ENCODE measurements around the gene ALK.

The ALK gene

GRCh38 chr2:29606104-29607037 is 315.0 kb downstream of the ALK start:
- DNase-seq, result no peak

- DNase-seq, result no peak
These were observed 318.0 kb downstream of the ALK start for GRCh38 chr2:29603341-29603740.

GRCh38 chr2:29601872-29602271 is 319.5 kb downstream of the ALK start:
- no peak for DNase-seq

- DNase-seq, result no peak
These were observed 320.1 kb downstream of the ALK start for GRCh38 chr2:29601321-29601720.

- no peak for DNase-seq
These were observed 321.4 kb downstream of the ALK start for GRCh38 chr2:29599946-29600345.

- DNase-seq, result no peak
These were observed 322.4 kb downstream of the ALK start for GRCh38 chr2:29598978-29599377.

GRCh38 chr2:29597035-29597434 is 324.4 kb downstream of the ALK start:
- no peak for DNase-seq

- DNase-seq, result no peak
These were observed 324.8 kb downstream of the ALK start for GRCh38 chr2:29596584-29596983.

- no peak for DNase-seq
These were observed 329.8 kb downstream of the ALK start for GRCh38 chr2:29591600-29591999.

- DNase-seq, result no peak
These were observed 331.2 kb downstream of the ALK start for GRCh38 chr2:29590211-29590610.

GRCh38 chr2:29589440-29590103 is 331.8 kb downstream of the ALK start:
- DNase-seq, result no peak

GRCh38 chr2:29587402-29588190 is 333.8 kb downstream of the ALK start:
- DNase-seq, result no peak

GRCh38 chr2:29586919-29587318 is 334.5 kb downstream of the ALK start:
- DNase-seq, result no peak

- DNase-seq, result no peak
These were observed 337.7 kb downstream of the ALK start for GRCh38 chr2:29583548-29584156.

GRCh38 chr2:29583104-29583503 is 338.3 kb downstream of the ALK start:
- no peak for DNase-seq

- no peak for DNase-seq
These were observed 339.3 kb downstream of the ALK start for GRCh38 chr2:29582062-29582461.

GRCh38 chr2:29580223-29580622 is 341.2 kb downstream of the ALK start:
- DNase-seq, result no peak

GRCh38 chr2:29579495-29580169 is 341.8 kb downstream of the ALK start:
- DNase-seq, result no peak

- DNase-seq, result no peak
These were observed 343.2 kb downstream of the ALK start for GRCh38 chr2:29578084-29578598.

GRCh38 chr2:29576231-29576630 is 345.2 kb downstream of the ALK start:
- no peak for DNase-seq

- no peak for DNase-seq
These were observed 346.0 kb downstream of the ALK start for GRCh38 chr2:29575370-29575890.

- DNase-seq, result no peak
These were observed 347.8 kb downstream of the ALK start for GRCh38 chr2:29573612-29574011.
